Measurements from ENCODE around the gene SMIM1. TPM values are rescaled to one million over a fixed set of nuclear protein-coding genes. Genes with fewer than 3 reads are reported as not detected.

Gene SMIM1
- total RNA-seq, 2 experiments from 2014 or later, result 1.5 to 1.8 TPM

- Mint-ChIP-seq H3K36me3 (no peaks in the 10 kb centered on the region), H3K4me1 (no peaks in the 10 kb centered on the region), H3K9me3 (peaks cover 3% of the 10 kb centered on the region)
Observed at GRCh38 chr1:3761296-3762010, 11.1 kb upstream of the SMIM1 start.

GRCh38 chr1:3762151-3762872, 10.2 kb upstream of the SMIM1 start:
- Mint-ChIP-seq H3K4me1 (no peaks in the 10 kb centered on the region), H3K27ac (no peak overlapping the region), H3K4me3 (no peak overlapping the region), H3K27me3 (peaks cover 25% of the 10 kb centered on the region), H3K36me3 (no peaks in the 10 kb centered on the region), H3K9me3 (peaks cover 3% of the 10 kb centered on the region)
- DNase-seq, result no peak

More at GRCh38 chr1:3761296-3762010, 11.1 kb upstream of the SMIM1 start:
- Mint-ChIP-seq H3K4me3 (no peak overlapping the region), H3K27me3 (peaks cover 25% of the 10 kb centered on the region), H3K27ac (no peak overlapping the region)
- no peak for DNase-seq

DNA sequence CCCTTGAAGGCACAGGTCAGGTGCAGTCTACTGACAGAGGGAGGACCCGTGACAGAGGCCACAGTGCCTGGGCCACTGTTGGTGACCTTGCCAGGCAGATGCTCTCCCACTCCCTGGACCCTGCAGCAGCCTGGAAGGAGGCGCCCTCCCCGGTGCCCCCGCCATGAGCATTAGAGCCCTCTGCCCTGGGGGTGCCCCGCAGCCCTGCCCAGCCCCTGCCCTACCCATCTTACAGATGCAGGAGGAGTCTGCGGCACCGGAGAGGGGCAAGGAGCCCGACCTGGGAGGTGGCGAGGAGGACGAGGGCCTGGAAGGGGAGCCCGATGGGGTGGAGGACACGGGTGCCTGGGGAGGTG, 9.7 kb upstream of the SMIM1 start:
- no peak overlapping the region for H3K27ac Mint-ChIP-seq
- peaks cover 28% of the 10 kb centered on the region for H3K27me3 Mint-ChIP-seq
- peaks cover 3% of the 10 kb centered on the region for H3K9me3 Mint-ChIP-seq
- H3K4me3 Mint-ChIP-seq, result no peak overlapping the region
- DNase-seq, result no peak
- H3K4me1 Mint-ChIP-seq, result no peaks in the 10 kb centered on the region
- H3K36me3 Mint-ChIP-seq, result no peaks in the 10 kb centered on the region

DNA sequence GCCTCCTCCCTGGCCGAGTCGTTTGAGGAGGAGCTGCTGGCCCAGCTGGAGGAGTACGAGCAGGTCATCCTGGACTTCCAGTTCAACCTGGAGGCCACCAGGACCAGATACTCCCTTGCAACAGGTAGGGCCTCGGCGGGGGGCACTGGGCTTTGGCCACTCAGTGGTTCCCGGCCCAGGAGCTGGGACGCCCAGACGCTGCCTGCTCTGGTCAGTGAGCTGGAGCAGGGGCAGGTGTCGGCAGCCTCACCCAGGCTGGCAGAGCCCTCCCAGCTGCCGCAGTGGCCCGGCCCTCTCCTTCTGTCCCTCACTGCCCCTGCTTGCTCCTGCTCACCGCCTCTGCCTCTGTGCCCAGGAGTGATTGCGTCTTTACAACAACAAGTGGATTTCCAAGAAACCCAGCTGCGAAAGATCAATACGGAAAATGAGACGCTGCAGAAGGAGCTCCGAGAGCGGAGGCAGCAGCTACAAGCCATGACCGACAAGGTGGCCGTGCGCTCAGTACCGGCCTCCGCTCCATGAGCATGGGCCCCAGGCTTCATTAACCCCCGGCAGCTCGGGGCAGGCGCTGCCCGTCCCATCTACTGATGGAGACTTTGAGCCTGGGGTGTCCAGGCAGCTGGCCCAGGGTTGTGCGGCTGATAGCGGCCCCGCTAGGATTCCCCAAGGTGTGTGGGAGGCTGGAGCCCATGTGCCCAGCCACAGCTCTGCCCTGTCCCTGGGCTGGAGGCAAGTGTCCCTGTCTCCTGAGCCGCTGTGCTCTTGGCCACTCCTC, 9.0 kb upstream of the SMIM1 start:
- Mint-ChIP-seq H3K4me1 (no peaks in the 10 kb centered on the region), H3K36me3 (no peaks in the 10 kb centered on the region), H3K27ac (no peak overlapping the region), H3K9me3 (peaks cover 3% of the 10 kb centered on the region), H3K4me3 (no peak overlapping the region), H3K27me3 (peaks cover 27% of the 10 kb centered on the region)
- DNase-seq, result no peak

DNA sequence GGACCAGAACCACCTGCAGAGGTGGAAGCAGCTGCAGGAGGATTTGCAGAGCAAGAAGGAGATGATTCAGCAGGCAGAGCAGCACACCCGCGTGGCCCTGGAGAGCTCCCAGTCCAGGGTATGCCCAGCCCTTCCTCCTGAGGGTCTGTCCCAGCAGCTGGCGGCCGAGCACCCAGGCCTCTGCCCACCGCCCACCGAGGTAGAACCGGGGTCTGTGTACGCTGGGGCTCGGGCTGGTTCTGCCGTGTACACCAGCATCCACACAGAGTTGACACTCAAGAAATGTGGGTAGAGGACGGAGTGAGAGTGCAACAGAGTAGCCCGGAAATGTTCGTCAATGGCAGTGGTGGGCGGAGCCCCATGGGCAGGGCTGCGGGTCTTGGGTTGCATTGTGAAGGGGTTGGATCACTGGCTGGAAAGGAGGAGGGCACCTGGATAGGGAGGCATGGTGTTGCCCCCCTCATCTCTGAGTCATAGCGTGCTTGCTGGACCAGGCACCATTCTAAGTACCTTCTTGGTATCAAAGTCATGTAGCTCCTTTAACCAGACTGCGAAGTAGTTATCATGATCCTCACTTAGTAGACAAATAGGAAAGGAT, 5.1 kb upstream of the SMIM1 start:
- Mint-ChIP-seq H3K36me3 (no peaks in the 10 kb centered on the region), H3K9me3 (no peaks in the 10 kb centered on the region), H3K27ac (no peak overlapping the region), H3K4me1 (peaks cover 4% of the 10 kb centered on the region), H3K27me3 (peaks cover 3% of the 10 kb centered on the region), H3K4me3 (no peak overlapping the region)
- no peak for DNase-seq

DNA sequence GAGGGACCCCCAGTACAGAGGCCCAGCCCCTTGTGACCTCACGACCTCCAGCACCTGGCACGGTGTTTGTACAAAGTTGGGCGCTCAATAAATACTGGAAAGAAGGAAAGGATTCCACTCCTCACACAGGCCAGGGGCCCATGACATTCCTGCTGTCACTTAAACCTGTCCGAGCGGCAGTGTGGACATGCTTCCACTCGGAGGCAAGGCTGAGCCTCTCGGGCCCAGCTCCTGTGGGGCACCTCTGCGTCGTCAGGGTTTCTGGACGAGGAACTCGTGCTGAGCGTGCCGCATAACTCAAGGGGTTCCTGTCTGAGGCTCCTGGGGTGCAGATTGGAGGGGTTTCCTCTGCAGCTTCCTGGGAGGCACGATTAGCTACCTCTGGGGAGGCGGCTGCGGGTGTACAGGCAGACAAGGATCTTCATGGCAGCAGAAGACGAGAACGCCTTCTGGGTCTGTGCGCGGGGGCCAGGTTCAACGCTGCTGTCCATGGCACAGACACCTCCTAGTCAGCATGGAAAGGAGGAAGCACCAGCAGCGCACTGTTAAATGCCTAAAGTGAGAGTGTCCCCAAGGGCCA, 3.6 kb upstream of the SMIM1 start:
- Mint-ChIP-seq H3K27ac (no peak overlapping the region), H3K9me3 (no peaks in the 10 kb centered on the region), H3K4me1 (peaks cover 6% of the 10 kb centered on the region), H3K27me3 (peaks cover 3% of the 10 kb centered on the region), H3K36me3 (no peaks in the 10 kb centered on the region), H3K4me3 (no peak overlapping the region)
- DNase-seq, result no peak

DNA sequence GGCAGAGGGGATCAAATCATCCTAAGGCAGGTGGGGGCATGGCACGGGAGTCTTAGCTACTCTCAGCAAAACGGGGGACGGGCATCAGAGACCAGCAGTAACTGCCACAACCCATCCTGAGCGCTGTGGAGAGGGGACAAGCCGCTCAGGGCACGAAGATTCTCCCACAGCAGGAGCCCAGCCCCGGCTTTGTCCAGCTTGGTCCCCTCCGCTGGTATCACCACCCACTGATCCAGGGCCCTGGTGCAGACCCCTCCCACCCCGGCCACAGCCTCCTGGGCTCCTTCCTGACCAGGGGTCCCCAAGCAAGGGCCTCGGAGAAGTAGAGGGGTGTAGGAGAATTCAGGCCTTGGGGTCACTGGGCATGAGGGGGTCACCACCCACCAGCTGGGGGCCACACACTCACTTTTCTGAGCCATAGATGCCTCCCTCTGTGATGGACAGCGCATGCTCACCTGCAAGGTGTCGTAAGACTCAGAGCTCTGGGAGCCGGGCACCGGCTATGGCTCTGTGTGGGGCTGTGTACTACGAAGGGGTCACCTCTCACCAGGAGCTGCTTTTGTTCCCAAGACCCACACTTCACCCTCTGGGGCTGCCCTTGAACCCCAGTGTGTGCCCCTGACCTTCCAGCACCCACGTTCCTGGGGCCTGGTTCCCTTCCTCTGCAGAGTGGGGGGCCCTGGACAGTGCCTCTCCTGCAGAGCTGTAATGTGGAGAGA, 2.3 kb upstream of the SMIM1 start:
- Mint-ChIP-seq H3K4me1 (peaks cover 6% of the 10 kb centered on the region), H3K27me3 (peaks cover 3% of the 10 kb centered on the region), H3K36me3 (no peaks in the 10 kb centered on the region), H3K4me3 (no peak overlapping the region), H3K9me3 (no peaks in the 10 kb centered on the region), H3K27ac (peak overlapping the region; percentile 18)
- no peak for DNase-seq

DNA sequence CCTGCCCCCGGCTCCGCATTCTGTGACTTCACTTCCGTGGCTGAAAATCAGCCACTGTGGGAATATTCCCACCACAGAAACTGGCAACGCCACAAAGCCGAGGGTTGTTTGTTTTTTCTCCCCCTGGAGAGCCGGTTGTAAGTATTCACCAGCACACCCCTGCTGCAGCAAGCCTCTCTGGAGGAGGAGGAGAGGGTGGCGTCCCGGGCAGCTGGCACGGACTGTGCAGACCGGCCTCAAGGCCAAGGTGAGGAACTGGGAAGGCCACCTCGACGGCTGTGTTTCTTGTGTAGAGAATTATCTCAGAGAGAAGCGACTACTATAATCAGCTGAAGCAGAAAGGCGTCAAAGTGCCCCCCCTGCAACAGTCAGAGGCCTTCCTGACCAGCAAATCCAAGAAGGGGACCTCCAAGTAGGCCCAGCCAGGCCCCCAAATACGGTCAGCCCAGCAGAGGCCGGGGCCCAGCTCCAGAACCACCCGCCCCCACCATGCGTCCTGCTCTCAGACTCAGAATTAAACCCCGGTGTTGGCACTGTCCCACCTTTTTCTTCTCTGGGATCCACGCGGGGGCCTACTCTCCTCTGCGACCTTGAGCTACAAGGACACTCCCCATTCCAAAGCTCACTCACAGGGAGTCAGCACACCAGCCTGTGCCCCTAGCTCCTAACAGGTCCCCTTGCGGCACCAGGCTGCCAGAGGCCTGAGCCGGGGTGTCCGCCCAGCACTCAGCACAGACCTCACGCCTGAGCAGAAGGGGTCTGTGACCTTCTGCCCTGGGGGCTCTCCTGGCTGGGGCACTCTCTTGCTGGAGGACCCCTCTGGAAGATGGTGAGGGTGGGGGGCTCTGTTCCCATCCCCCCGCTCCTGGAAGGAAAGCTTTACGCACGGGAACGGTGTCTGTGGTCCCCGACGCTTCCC, 1.2 kb upstream of the SMIM1 start:
- peak overlapping the region; percentile 85 for H3K27ac Mint-ChIP-seq
- peak overlapping the region; percentile 79 for H3K4me3 Mint-ChIP-seq
- DNase-seq, result no peak
- H3K9me3 Mint-ChIP-seq, result no peaks in the 10 kb centered on the region
- H3K27me3 Mint-ChIP-seq, result peaks cover 3% of the 10 kb centered on the region
- H3K36me3 Mint-ChIP-seq, result no peaks in the 10 kb centered on the region
- H3K4me1 Mint-ChIP-seq, result peaks cover 8% of the 10 kb centered on the region

- Mint-ChIP-seq H3K4me1 (peaks cover 8% of the 10 kb centered on the region), H3K27ac (peak overlapping the region; percentile 85), H3K4me3 (peak overlapping the region; percentile 79), H3K36me3 (no peaks in the 10 kb centered on the region), H3K27me3 (peaks cover 3% of the 10 kb centered on the region), H3K9me3 (no peaks in the 10 kb centered on the region)
- peak; percentile 88 for DNase-seq
Observed at GRCh38 chr1:3772027-3772714, 378 bp upstream of the SMIM1 start.

GRCh38 chr1:3773572-3774275, 1.2 kb downstream of the SMIM1 start:
- no peak for DNase-seq
- peaks cover 8% of the 10 kb centered on the region for H3K4me1 Mint-ChIP-seq
- H3K27ac Mint-ChIP-seq, result no peak overlapping the region
- H3K4me3 Mint-ChIP-seq, result no peak overlapping the region
- no peaks in the 10 kb centered on the region for H3K9me3 Mint-ChIP-seq
- H3K36me3 Mint-ChIP-seq, result no peaks in the 10 kb centered on the region
- H3K27me3 Mint-ChIP-seq, result no peaks in the 10 kb centered on the region

- no peaks in the 10 kb centered on the region for H3K27me3 Mint-ChIP-seq
- H3K36me3 Mint-ChIP-seq, result peaks cover 2% of the 10 kb centered on the region
- H3K27ac Mint-ChIP-seq, result no peak overlapping the region
- no peaks in the 10 kb centered on the region for H3K9me3 Mint-ChIP-seq
- H3K4me3 Mint-ChIP-seq, result no peak overlapping the region
- DNase-seq, result no peak
- H3K4me1 Mint-ChIP-seq, result peaks cover 8% of the 10 kb centered on the region
Observed at GRCh38 chr1:3774276-3774945, 1.9 kb downstream of the SMIM1 start.

DNA sequence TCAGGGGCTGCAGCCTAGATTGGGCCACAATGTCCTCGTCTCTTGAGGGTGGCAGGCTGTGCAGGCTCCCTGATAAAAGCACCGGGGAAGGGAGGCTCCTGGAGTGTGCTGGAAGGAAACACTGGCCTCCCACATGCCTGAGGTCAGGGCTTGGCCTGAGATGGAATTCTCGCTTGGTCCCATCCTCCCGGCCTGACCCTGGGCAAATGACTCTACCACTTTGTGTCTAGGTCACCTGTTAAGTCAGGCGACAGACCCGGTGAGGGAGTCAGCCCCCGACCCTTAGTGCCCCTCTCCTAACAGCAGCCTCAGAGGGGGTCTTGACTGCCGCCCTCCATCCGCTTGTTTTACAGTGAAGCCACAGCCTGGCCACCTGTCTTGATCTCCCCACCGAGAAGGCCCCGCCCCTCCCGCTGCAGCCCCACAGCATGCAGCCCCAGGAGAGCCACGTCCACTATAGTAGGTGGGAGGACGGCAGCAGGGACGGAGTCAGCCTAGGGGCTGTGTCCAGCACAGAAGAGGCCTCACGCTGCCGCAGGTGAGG, 2.5 kb downstream of the SMIM1 start:
- no peak overlapping the region for H3K27ac Mint-ChIP-seq

More for the DNA sequence above, 2.5 kb downstream of the SMIM1 start:
- H3K36me3 Mint-ChIP-seq, result peaks cover 2% of the 10 kb centered on the region
- H3K4me3 Mint-ChIP-seq, result no peak overlapping the region
- no peaks in the 10 kb centered on the region for H3K9me3 Mint-ChIP-seq
- peaks cover 8% of the 10 kb centered on the region for H3K4me1 Mint-ChIP-seq
- DNase-seq, result no peak
- H3K27me3 Mint-ChIP-seq, result no peaks in the 10 kb centered on the region
